ENCODE measurements around the gene SEMA4A.

- TF ChIP-seq POLR2A (IDR thresholded peaks at IDR 0.05; ENCODE audit: low read depth, low read length) (no peak), TAF1 (IDR thresholded peaks at IDR 0.05; ENCODE audit: borderline replicate concordance, low read depth, low read length) (no peak), POLR2AphosphoS5 (IDR thresholded peaks at IDR 0.05; ENCODE audit: low read depth, low read length) (no peak)
Measured at GRCh38 chr1:156194300-156194652, 40.9 kb downstream of the SEMA4A start.
